ENCODE data around the gene PDPK1.

DNA sequence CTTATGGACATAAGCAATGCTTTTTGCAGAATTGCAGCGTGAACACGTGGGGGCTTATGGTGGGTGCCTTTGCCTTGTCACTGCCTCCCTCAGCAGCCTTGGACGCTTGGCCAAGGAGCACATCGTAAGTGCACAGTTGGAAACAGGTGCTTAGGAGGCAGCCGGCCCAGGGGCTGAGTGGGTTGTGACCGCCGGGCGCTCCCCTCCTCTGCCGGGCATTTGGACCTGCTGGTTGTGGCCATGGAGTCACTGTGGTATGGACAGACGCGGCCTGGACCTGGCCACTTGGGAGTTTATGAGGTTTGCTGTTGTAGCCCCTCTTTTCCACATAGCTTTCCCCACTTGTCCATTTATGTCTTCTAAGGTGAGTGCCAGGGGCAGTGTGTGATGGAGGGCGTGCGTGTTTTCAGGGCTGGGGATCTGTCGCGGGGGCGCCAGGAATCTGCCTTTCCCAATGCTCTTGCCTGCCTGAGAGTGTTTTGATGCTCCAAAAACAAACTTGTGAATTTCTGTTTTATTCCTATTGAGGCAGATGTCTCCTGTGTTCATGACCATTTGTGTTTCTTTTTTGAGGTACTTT lies 49.2 kb downstream of the PDPK1 start:
- TF ChIP-seq, protein P1, sequence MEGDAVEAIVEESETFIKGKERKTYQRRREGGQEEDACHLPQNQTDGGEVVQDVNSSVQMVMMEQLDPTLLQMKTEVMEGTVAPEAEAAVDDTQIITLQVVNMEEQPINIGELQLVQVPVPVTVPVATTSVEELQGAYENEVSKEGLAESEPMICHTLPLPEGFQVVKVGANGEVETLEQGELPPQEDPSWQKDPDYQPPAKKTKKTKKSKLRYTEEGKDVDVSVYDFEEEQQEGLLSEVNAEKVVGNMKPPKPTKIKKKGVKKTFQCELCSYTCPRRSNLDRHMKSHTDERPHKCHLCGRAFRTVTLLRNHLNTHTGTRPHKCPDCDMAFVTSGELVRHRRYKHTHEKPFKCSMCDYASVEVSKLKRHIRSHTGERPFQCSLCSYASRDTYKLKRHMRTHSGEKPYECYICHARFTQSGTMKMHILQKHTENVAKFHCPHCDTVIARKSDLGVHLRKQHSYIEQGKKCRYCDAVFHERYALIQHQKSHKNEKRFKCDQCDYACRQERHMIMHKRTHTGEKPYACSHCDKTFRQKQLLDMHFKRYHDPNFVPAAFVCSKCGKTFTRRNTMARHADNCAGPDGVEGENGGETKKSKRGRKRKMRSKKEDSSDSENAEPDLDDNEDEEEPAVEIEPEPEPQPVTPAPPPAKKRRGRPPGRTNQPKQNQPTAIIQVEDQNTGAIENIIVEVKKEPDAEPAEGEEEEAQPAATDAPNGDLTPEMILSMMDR (IDR thresholded peaks at IDR 0.05; ENCODE audit: low read depth, low read length): no peak
- no peak for TF ChIP-seq EZH2phosphoT487 (IDR thresholded peaks at IDR 0.05; ENCODE audit: low read depth)

All from OCI-LY3 (cell line).